Measurements from ENCODE around the gene NUTM1.

Gene NUTM1

GRCh38 chr15:34342737-34343575 is at the start of gene NUTM1, which contains the start of gene NOP10:
Gene NUTM1 (plus strand): TSS chr15:34343315. CDS start chr15:34343697, 382 bp downstream.
Gene NOP10 (minus strand): TSS chr15:34343136. CDS start chr15:34343073, 63 bp downstream.
- DNase-seq (ENCODE audit: low read depth in 3 of 3, low spot score in 1 of 3) = peak; percentile 80 to 96 (median 83)

GRCh38 chr15:34297059-34297458 is 46.1 kb upstream of the NUTM1 start:
- no peak for DNase-seq (ENCODE audit: low read depth in 3 of 3, low spot score in 1 of 3)

GRCh38 chr15:34301058-34301457 is 42.1 kb upstream of the NUTM1 start:
- DNase-seq (ENCODE audit: low read depth in 3 of 3, low spot score in 1 of 3) = no peak

- no peak for DNase-seq (ENCODE audit: low read depth in 3 of 3, low spot score in 1 of 3)
Observed at GRCh38 chr15:34304613-34305012, 38.5 kb upstream of the NUTM1 start.

- DNase-seq (ENCODE audit: low read depth in 3 of 3, low spot score in 1 of 3) = no peak
Observed at GRCh38 chr15:34311563-34311962, 31.6 kb upstream of the NUTM1 start.

- DNase-seq (ENCODE audit: low read depth in 3 of 3, low spot score in 1 of 3) = no peak
Observed at GRCh38 chr15:34314491-34315490, 28.3 kb upstream of the NUTM1 start.

- no peak for DNase-seq (ENCODE audit: low read depth in 3 of 3, low spot score in 1 of 3)
Observed at GRCh38 chr15:34318277-34319079, 24.6 kb upstream of the NUTM1 start.

- DNase-seq (ENCODE audit: low read depth in 3 of 3, low spot score in 1 of 3) = no peak
Observed at GRCh38 chr15:34323217-34323616, 19.9 kb upstream of the NUTM1 start.

- DNase-seq (ENCODE audit: low read depth in 3 of 3, low spot score in 1 of 3) = no peak
Observed at GRCh38 chr15:34324933-34325332, 18.2 kb upstream of the NUTM1 start.

- DNase-seq (ENCODE audit: low read depth in 3 of 3, low spot score in 1 of 3) = no peak
Observed at GRCh38 chr15:34325368-34325767, 17.7 kb upstream of the NUTM1 start.

- DNase-seq (ENCODE audit: low read depth in 3 of 3, low spot score in 1 of 3) = no peak
Observed at GRCh38 chr15:34327906-34328305, 15.2 kb upstream of the NUTM1 start.

GRCh38 chr15:34329006-34329405 is 14.1 kb upstream of the NUTM1 start:
- DNase-seq (ENCODE audit: low read depth in 3 of 3, low spot score in 1 of 3) = no peak

- no peak for DNase-seq (ENCODE audit: low read depth in 3 of 3, low spot score in 1 of 3)
Observed at GRCh38 chr15:34330279-34330678, 12.8 kb upstream of the NUTM1 start.

GRCh38 chr15:34331809-34332208 is 11.3 kb upstream of the NUTM1 start:
- DNase-seq (ENCODE audit: low read depth in 3 of 3, low spot score in 1 of 3) = no peak

GRCh38 chr15:34332553-34333120 is 10.5 kb upstream of the NUTM1 start:
- DNase-seq (ENCODE audit: low read depth in 3 of 3, low spot score in 1 of 3) = no peak

GRCh38 chr15:34334672-34335071 is 8.4 kb upstream of the NUTM1 start:
- DNase-seq (ENCODE audit: low read depth in 3 of 3, low spot score in 1 of 3) = no peak

- no peak for DNase-seq (ENCODE audit: low read depth in 3 of 3, low spot score in 1 of 3)
Observed at GRCh38 chr15:34335176-34336032, 7.7 kb upstream of the NUTM1 start.

GRCh38 chr15:34336231-34336990 is 6.7 kb upstream of the NUTM1 start:
- DNase-seq (ENCODE audit: low read depth in 3 of 3, low spot score in 1 of 3) = no peak
